HG03439 (cell line): ENCODE measurements around the gene GYG2.
"Not testable (repeated sequence)": the region's sequence is repeated elsewhere in the genome, so short reads cannot be mapped to it uniquely, and the experiment has no call there.

Experiments
- ATAC-seq: cut with Tn5 transposase; IDR thresholded peaks from one replicate; pipeline ENCODE4 v1.9.1; 2021; ENCODE audit warnings: mild to moderate bottlenecking, moderate library complexity; ENCODE audit not compliant: unreplicated experiment

Gene GYG2

DNA sequence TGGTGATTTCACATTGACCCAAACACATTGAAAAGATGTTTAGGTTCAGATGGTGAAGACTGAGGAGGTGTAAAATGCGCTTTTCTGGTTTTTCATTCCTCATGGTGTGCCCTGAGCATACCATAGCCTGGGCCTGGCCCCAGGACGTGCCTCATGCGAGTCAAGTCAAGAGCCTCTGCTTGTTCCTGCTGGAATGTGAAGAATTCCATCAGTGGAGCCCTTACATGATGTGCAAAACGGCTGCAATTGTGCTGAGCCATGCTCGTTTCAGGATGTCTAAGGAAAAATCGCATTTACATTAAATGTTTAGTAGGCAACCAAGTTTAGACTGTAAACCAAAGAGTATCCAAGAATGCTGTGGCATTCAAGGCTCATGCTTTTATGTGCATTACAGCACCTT lies 34.9 kb downstream of the GYG2 start:
- no peak for ATAC-seq

DNA sequence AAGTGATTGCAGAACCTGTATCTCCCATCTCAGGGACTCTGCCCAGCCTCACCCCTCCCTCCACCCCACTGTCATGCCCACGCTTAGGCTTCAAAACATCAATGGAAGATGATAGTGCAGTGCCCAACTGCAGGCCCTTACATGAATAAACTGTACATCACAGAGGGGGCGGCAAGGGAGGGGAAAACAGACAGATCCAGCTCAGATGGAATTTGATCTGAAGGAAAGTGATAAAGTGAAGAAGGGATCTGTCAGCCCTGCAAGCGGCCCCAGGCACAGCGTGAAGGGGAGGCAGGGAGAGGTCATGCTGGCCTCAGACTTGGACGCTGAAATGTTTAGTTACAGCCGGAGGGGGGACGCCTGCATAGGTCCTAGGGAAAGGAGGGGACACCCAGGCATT lies 38.5 kb downstream of the GYG2 start:
- ATAC-seq, result no peak

DNA sequence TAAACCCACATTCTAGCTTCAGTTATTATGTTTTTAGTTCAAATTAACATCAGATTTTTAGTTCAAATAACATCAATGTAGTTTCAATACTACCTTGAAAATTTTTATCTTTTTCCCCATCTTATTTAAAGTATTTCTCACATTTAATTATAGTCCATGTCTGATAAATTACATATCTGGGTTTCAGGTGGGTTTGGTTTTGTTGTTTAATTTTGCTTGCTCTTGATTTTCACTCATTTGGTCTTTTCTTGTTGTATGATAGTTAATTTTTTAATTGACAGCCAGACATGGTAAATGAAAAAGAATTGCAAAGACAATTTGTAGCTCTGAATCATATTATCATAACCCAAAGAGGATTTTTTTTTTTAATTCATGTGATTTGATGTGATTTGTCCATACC lies 41.9 kb downstream of the GYG2 start:
- ATAC-seq, result no peak

DNA sequence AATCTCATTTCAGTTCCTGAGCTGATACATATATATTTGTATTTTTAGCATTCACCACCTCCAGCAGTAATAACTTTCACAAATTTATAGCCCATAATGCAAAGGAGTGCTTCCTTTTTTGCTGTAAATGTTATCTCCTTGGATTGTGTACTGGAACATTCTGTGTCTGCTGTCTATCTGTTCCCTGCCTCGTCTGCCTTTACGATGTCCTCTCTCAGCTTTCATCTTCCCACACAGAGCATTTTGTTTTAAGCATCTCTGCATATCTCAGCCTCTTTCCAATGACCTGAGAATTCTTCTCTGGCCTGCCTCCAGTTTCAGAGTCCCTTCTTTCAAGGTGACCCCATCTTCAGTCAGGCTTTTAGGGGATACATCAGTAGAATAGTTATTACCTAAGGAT lies 43.1 kb downstream of the GYG2 start:
- ATAC-seq, result no peak

DNA sequence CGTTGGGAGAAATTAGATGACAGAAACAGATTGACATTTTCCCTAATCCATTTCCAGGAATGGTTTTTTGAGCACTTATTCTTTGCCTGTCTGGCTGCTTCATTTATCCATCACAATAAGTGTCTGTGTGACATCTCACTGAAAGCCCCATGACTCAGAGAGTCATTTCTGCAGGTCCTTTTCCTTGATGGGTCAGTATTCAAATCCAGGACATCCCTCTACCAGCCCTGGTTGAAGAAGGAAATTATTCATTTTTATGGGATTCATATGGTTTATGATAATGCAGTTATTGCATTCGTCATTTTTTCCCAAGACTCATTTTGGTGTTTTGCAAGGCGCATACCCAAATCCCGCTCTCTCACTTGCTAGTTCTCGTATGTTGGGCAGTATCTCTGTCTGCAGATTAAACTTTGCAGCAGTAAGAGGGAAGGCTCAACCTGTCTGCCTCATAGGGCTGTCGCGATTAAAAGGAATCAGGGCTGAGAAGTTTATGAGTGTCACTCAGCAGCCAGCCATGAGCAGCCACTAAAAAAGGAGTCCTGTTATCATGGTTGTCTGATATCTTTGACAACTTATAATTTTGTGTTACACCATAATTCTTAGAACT lies 44.0 kb downstream of the GYG2 start:
- ATAC-seq, result no peak

DNA sequence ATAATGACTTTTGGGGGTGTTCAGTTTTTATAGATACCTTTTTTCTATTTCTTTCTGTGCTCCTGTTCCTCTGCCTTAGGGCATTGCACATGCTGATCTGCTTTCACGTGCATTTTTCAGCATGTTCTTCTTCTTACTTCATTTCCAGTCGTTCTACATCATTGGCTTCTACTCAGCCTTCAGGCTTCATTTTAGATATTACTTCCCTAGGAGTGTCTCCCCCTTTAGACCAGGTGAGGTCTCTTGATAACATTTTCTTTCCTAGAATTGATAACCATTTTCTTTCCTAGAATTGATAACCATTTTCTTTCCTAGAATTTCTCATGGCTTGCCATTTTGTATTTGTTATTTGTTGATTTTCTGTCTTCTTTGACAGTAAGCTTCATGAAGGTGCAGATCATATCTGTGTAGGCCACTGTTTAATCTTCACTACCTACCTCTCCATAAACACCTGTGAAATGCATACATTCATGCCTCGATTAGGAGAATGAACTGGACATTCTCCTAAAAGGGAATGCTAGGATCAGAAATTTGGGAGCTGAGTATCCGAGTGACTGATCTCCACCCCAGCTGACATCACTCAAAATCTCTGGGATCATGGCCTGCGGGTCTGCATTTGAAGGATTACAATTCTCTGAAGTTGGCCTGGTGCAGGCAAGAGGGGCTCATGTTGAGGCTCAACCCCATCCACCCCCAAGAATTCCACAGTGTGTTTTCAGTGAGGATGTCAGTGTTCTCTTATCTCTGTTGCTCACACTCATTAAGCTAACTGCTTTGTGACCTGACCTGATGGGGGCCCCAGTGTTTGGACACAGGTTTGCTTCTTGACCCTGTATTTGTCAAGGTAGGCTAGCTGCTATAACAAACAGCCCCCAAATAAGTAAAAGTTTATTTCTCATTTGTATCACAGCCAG lies 45.7 kb downstream of the GYG2 start:
- ATAC-seq, result no peak

DNA sequence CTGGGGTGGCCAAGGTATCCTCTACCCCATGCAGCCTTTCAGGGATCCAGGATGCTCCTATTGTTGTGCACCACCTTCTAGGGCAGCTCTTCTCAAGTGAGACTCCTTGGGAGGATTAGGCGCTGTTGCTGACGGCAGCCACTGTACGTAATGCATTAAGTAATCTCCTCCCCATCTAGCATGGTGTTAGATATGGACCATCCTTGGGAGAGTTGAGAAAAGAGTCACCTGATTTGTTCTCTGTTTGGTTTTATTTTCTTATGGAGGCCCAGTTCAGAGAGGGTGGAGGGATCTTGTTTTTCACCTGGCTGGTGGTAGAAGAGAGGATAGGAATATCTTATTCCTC lies 46.4 kb downstream of the GYG2 start:
- ATAC-seq, result no peak

DNA sequence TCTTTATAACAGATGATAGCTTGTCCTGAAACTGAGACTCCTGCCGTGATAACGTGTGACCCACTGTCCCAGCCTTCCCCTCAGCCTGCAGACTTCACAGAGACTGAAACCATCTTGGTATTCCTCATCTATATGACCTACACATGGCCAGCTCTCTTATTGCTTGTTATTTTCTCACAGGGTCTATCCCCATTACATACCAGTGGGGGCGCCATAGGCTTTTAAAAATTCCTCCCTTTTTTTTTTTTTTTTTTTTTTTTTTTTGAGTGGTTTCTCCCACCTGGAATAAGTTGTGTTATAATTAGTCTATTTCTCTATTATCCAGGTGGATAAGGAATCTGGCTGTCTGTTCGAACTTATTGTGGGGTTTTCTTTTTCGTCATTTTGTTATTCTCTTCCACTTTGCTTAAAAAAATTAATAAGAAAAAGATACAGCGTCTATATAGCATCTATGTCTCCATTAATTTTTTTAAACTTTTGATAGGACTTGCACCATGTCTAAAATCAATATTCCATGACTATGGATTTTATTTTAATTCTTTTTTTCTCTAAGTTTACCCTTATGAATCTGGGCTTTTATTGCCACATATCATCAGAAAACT lies 47.2 kb downstream of the GYG2 start:
- no peak for ATAC-seq

DNA sequence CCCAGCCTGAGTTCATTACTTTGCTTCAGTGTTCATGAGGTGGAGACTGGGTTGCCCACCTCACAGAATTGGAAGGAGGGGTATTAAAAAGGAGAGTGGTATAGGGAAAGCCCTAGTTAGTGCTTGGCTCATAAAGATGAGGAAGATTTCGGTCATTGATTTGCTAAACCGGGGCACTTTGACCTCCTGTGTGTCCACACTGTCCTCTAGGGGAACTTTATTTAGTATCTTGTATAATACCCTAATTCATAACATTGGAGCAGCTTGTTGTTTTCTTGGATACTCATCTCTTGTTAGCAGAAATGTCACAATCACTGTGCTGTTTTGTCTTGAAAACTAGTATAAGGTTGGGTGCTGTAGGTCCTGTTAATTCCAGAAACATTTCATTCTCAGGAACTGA lies 49.8 kb downstream of the GYG2 start:
- no peak for ATAC-seq

DNA sequence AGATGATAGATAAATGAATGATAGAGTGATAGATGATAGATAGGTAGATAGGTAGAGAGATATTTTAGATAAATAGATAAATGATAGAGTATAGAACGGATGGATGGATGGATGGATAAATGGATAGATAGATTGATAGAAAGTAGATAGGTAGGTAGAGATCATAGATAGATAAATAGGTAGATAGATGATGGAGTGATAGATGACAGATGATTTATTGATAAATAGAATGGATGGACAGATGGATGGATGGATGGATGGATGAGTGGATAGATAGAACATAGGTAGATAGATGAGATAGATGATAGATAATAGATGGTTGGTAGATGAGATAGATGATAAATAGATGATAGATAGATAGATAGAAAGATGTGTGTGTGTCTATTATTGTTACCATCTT lies 50.9 kb downstream of the GYG2 start:
- ATAC-seq, result no peak

DNA sequence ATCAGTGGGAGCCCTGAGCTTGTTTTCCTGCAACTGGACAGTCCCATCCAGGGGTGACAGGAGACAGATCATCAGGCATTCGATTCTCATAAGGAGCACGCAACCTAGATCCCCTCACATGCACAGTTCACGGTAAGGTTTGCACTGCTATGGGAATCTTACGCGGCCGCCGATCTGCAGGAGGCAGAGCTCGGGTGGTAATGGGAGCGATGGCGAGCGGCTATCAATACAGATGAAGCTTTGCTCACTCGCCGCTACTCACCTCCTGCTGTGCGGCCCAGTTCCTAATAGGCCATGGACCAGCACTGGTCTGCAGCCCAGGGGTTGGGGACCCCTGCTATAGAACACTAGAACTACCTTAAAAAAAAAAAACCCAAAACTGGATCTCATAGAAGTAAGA lies 55.0 kb downstream of the GYG2 start:
- no peak for ATAC-seq

DNA sequence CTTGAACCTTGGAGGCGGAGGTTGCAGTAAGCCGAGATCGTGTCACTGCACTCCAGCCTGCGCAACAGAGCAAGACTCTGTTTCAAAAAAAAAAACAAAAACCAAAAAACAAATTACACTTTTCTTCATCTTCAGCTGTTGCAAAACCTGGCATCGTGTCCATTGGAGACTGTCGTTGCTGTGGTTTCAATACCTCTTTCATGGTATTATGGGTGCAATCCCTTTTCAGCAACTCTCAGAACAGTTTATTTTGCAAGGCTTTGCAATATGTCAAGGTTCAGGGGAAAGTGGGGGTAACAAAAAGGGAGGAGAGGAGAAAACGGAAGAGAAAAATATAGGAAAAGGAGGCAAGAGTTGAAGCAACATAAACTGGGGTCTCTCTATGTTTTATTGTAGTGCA lies 59.6 kb downstream of the GYG2 start:
- ATAC-seq, result no peak

DNA sequence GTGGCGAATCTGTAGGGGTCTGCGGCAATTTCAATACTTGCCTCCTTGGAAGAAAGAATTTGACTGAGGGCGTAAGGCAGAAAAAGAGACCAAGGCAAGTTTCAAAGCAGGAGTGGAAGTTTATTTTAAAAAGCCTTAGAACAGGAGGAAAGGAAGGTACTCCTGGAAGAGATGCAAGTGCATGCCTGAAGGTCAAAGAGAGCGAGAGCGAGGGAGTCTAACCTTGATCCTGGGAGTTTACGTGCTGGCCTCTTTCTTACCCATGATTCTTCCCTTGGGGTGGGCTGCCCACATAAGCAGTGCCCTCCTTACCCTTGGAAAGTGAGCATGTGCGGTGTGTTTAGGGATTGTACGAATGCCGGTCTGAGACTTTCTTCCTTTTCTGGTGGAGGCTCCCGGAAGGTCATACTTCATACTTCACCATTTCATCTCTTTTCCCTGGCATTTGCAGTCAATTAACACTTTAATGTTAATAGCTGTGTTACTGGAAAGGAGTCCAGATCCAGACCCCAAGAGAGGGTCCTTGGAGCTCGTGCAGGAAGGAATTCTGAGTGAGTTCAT lies 60.4 kb downstream of the GYG2 start:
- ATAC-seq, result no peak

DNA sequence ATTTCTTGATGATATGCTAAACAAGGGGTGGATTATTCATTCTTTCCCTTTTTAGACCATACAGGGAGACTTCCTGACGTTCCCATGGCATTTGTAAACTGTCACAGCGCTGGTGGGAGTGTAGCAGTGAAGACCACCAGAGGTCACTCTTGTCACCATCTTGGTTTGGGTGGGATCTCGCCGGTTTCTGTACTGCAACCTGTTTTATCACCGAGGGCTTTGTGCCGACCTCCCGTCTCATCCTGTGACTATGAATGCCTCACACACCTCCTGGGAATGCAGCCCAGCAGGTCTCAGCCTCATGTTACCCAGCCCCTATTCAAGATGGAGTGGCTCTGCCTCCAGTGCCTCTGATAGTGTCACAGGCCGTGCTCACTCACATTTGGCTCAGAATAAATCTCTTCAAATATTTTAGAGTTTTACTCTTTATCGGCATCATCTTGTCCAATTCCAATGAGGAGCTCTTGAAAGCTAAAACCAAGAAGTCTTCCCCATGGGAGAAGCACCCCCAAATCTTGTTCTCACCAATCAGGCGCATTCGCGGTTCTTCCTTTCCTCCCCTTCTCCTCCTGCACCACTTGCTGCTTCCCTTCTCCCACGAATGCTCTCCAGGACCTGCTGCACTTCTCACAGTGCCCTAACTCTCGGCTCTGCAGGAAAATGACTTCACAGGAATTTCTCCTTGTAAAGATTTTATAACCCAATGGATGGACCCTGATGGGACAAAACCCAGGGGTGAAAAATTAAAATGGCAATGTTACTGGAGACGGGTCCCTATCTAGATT lies 61.2 kb downstream of the GYG2 start:
- not testable (repeated sequence) for ATAC-seq

DNA sequence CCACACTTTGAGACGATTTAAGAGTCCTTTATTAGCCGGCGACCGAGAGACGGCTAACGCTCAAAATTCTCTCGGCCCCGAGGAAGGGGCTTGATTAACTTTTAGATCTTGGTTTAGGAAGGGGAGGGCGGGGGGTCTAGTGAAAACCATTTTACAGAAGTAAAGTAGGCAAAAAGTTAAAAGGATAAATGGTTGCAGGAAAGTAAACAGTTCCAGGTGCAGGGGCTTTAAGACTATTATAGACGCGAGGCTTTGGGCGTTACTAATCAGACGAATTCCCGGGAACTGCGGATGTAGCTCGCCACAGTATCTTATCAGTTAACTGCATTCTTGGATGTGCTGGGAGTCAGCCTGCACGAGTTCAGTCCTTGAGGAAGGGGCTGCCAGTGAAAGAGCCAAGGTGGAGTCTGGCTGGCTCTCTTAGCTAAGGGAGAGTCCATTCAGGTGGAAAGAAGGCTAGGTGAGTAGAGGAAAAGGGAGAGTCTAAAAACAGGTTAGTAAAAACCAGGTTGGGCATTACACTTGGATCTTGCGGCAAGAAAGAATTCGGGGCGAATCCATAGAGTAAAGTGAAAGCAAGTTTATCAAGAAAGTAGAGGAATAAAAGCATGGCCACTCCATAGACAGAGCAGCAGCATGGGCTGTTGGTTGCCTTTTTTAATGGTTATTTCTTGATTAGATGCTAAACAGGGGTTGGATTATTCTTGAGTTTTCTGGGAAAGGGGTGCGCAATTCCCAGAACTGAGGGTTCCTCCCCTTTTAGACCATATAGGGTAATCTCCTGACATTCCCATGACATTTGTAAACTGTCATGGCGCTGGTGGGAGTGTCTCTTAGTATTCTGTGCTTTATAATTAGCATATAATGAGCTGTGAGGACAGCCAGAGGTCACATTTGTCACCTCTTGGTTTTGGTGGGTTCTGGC lies 62.1 kb downstream of the GYG2 start:
- not testable (repeated sequence) for ATAC-seq

DNA sequence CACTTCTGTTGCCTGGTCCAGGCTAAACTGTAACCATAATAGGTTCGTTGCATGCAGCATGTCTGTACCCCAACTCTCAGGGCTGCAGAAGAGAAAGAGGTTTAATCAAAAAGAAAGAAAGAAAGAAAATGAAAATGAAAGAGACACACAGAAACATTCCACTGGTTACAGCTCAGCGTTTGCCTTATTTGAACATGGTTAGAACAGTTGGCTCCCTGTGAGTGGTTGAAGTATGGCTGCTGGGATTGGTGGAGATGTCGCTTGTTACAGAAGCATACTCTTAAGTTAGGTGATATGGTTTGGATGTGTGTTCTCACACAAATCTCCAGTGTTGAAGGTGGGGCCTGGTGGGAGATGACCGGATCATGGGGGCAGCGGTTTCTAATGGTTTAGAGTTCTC lies 64.1 kb downstream of the GYG2 start:
- no peak for ATAC-seq

DNA sequence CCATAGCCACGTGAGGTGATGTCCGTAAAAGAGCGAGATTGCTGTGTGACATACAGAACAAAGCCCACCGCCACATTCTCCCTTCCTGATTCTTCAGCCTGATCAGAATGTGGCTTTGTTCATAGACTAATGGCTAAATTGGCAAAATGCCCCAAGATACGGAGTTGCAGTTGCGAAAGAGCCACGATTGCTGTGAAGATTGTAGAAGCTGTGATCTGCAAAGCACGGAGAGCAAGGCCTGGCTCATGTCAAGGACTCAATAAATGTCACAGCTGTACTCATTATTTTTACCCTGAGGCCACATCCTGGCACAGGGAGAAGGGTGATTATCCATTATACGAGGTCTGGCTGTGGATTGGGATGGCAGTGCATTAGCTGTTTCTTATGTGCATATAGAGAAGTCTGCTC lies 66.2 kb downstream of the GYG2 start:
- ATAC-seq, result no peak

DNA sequence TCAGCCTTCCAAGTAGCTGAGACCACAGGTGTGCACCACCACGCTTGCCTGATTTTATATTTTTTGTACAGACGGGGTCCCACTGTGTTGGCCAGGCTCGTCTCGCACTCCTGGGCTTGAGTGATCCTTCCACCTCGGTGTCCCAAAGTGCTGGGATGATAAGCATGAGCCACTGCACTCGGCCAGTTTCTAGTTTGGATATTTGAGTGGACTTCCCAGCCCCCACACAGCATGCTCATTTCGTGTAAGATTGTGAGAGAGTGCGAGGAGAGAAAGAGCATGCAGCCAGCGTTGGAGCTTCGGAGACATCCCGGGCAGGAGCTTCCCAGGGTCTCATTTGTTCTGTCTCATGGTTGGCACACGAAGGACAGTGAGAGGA lies 68.6 kb downstream of the GYG2 start:
- ATAC-seq, result no peak

DNA sequence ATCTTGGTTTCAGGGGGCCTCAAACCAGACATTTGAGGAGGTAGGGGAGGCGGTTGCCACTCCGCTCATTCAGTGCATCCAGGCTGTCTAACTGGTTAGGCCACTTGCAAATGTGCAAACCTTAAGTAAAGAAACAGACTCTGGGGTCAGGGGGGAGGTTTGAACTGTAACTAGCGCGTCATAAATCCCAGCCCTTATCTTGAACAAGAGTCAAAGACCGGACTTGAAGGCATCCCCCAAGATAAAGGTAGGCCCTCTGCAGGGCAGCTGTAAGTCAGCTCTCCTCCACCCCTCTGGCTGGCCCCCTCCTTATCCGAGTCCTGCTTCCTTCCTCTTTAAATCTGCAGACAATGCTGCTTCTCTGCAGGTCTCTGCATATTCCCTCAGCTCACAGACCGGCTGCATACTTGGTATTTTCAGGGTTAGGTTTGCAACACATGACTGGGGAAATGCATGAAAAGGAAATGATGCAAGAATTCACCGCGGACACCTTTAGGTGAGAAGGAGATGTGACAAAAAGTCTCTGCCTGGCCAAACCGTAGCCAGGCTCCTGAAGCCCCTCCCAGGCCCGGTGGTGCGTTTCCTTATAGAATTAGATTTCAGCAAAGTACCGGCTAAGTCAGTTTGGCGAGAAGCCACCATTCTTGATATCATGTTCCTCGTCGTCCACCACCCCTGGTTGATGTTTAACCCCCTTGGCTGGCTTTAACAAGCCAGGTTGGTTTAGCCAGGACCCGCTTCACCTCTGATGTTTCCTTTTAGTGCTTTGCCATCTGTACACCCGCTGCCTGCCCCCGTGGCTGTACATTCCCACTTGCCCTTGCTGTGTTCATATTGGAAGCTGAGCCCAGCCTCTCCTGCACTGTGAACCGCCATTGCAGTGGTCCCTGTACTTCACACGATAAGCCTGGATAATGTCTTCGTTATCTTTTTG lies 69.2 kb downstream of the GYG2 start:
- not testable (repeated sequence) for ATAC-seq
